ENCODE data around the gene FAAH.

DNA sequence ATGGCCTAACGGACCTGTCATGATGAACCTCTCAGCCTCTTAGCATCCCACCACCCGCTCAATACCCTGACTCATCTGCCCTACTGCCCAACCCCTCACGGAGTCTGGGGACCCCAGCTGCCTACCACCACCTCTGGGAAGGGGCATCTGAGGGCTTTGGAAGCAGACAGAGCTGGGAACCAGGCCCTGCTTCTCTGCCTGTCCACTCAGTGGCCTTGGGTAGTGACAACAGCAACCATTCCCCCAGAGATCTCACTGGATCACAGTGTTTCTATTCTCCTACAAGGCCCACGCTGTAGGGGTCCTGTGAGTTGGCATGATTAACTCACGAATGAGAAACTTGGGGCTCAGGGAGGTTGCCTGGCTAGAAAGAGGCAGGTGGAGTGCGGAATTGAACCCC, 63.1 kb downstream of the FAAH start:
- TF ChIP-seq, protein P1, sequence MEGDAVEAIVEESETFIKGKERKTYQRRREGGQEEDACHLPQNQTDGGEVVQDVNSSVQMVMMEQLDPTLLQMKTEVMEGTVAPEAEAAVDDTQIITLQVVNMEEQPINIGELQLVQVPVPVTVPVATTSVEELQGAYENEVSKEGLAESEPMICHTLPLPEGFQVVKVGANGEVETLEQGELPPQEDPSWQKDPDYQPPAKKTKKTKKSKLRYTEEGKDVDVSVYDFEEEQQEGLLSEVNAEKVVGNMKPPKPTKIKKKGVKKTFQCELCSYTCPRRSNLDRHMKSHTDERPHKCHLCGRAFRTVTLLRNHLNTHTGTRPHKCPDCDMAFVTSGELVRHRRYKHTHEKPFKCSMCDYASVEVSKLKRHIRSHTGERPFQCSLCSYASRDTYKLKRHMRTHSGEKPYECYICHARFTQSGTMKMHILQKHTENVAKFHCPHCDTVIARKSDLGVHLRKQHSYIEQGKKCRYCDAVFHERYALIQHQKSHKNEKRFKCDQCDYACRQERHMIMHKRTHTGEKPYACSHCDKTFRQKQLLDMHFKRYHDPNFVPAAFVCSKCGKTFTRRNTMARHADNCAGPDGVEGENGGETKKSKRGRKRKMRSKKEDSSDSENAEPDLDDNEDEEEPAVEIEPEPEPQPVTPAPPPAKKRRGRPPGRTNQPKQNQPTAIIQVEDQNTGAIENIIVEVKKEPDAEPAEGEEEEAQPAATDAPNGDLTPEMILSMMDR (IDR thresholded peaks at IDR 0.05) = no peak
- TF ChIP-seq TAF1 (IDR thresholded peaks at IDR 0.05; ENCODE audit: borderline replicate concordance, low read depth, low read length) = no peak
- no peak for TF ChIP-seq MAX (IDR thresholded peaks at IDR 0.05; ENCODE audit: low read depth)
- TF ChIP-seq SIN3A (IDR thresholded peaks at IDR 0.05; ENCODE audit: borderline replicate concordance, low read depth, low read length) = no peak
- TF ChIP-seq EP300 (IDR thresholded peaks at IDR 0.05; ENCODE audit: borderline replicate concordance in 1 of 2, low read depth in 1 of 2, low read length in 1 of 2) = no peak
- TF ChIP-seq, protein P2, sequence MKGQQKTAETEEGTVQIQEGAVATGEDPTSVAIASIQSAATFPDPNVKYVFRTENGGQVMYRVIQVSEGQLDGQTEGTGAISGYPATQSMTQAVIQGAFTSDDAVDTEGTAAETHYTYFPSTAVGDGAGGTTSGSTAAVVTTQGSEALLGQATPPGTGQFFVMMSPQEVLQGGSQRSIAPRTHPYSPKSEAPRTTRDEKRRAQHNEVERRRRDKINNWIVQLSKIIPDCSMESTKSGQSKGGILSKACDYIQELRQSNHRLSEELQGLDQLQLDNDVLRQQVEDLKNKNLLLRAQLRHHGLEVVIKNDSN (IDR thresholded peaks at IDR 0.05; ENCODE audit: borderline replicate concordance, low read depth) = no peak
- no peak for TF ChIP-seq NRF1 (IDR thresholded peaks at IDR 0.05; ENCODE audit: low read depth, low read length)
